ACC112 (cell line): Measurements from ENCODE around the gene CSTF1.
"Not testable (repeated sequence)": the region's sequence is repeated elsewhere in the genome, so short reads cannot be mapped to it uniquely, and the experiment has no call there.

ENCODE experiments used
- H2AFZ ChIP-seq: fragments of 200-600 bp; sonication (generic); one replicate; pipeline ENCODE4 v1.6.0; 2017; ENCODE audit warnings: antibody characterized with exemption, low read length; ENCODE audit not compliant: unreplicated experiment
- H3K27ac ChIP-seq: fragments of 200-600 bp; sonication (generic); 2 replicates; pipeline ENCODE4 v1.5.1; 2014; ENCODE audit warnings: low read depth, mild to moderate bottlenecking, antibody characterized with exemption, low read length, moderate library complexity
- H3K27me3 ChIP-seq: fragments of 200-600 bp; sonication (generic); 2 replicates; pipeline ENCODE4 v1.6.1; 2014; ENCODE audit warnings: mild to moderate bottlenecking, antibody characterized with exemption, low read length, moderate library complexity, mixed read lengths; ENCODE audit not compliant: insufficient read depth
- H3K36me3 ChIP-seq: fragments of 200-600 bp; sonication (generic); 2 replicates; pipeline ENCODE4 v1.6.1; 2016; ENCODE audit warnings: mild to moderate bottlenecking, antibody characterized with exemption, low read length, moderate library complexity, mixed read lengths; ENCODE audit not compliant: insufficient read depth
- H3K4me1 ChIP-seq: fragments of 200-600 bp; sonication (generic); one replicate; pipeline ENCODE4 v1.6.1; 2016; ENCODE audit warnings: low read length, mixed read lengths; ENCODE audit not compliant: insufficient read depth, unreplicated experiment, control insufficient read depth
- H3K4me3 ChIP-seq: fragments of 200-600 bp; sonication (generic); 2 replicates; pipeline ENCODE4 v1.5.1; 2014; ENCODE audit warnings: mild to moderate bottlenecking, low read depth, low read length
- H3K79me2 ChIP-seq: fragments of 200-600 bp; sonication (generic); one replicate; pipeline ENCODE4 v1.6.0; 2016; ENCODE audit warnings: low read length; ENCODE audit not compliant: control insufficient read depth, unreplicated experiment, insufficient read depth

Gene CSTF1

GRCh38 chr20:56405356-56405755, 12.9 kb downstream of the CSTF1 start:
- H3K4me1 ChIP-seq, H3K4me3 ChIP-seq, H3K27ac ChIP-seq, H2AFZ ChIP-seq, H3K27me3 ChIP-seq: not testable (repeated sequence)
- peaks cover 24% of the 10 kb centered on the region for H3K36me3 ChIP-seq
- H3K79me2 ChIP-seq, result peaks cover 11% of the 10 kb centered on the region

- Histone ChIP-seq H3K36me3 (peaks cover 15% of the 10 kb centered on the region), H3K4me3 (no peak overlapping the region), H3K4me1 (peaks cover 6% of the 10 kb centered on the region), H3K27ac (no peak overlapping the region), H3K79me2 (no peaks in the 10 kb centered on the region), H3K27me3 (no peaks in the 10 kb centered on the region), H2AFZ (no peak overlapping the region)
Measured at GRCh38 chr20:56406910-56407309, 14.5 kb downstream of the CSTF1 start.

DNA sequence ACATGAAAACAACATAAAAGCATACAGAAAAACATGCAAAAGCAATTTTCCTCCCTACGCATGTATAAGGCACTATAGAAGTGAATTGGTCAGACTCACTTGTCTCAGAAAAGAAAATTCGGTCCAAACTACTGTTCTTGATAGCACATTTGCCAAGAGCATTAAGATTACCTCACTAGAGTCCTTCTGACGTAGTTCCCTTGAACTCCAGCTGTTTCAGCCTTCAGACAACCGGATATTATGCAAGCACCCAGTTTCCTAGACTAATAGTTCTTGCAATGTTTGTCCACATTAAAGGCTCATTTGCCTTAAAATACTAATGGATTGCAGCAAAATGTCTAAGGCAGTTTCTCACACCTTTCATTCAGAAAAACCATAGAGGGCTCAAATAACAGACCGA, 17.1 kb downstream of the CSTF1 start:
- Histone ChIP-seq H3K4me1 (peaks cover 15% of the 10 kb centered on the region), H3K79me2 (no peaks in the 10 kb centered on the region), H3K36me3 (peaks cover 8% of the 10 kb centered on the region), H2AFZ (no peak overlapping the region), H3K4me3 (no peak overlapping the region), H3K27me3 (no peaks in the 10 kb centered on the region), H3K27ac (peak overlapping the region; percentile 30; the same call in 1 of the 2 replicates)

DNA sequence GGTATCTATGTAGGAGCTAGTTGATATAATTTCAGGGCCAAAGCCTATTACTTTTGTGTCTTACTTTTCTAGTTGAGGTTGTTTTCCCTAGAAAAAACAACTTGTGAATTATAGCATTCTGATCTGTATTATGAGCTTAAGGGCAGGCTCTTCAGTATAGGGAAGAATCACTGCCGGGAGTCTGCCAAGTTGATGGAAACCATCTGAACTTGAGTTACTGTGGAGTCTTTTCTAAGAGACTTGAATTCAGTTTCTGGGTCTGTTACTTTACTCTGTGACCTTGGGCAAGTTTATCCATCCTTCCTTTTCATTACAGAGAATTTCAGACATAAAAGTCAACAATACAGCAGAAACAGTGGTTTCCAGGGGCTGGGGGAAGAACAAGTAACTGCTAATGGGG, 17.5 kb downstream of the CSTF1 start:
- Histone ChIP-seq H3K4me3 (no peak overlapping the region), H3K27ac (peak overlapping the region; percentile 23; the same call in 1 of the 2 replicates), H3K79me2 (no peaks in the 10 kb centered on the region), H3K36me3 (peaks cover 8% of the 10 kb centered on the region), H3K4me1 (peaks cover 19% of the 10 kb centered on the region), H2AFZ (no peak overlapping the region), H3K27me3 (no peaks in the 10 kb centered on the region)

DNA sequence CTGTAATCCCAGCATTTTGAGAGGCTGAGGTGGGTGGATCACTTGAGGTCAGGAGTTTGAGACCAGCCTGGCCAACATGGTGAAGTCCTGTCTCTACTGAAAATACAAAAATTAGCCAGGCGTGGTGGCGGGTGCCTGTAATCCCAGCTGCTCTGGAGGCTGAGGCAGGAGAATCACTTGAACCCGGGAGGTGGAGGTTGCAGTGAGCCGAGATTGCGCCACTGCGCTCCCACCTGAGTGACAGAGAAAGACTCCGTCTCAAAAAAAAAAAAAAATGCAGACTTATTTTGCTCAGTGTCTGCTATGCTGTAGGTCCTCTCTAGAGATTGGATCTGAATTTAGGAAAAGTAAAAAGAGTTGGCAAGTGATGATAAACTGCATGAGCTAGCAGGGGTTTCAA, 18.8 kb downstream of the CSTF1 start:
- peaks cover 26% of the 10 kb centered on the region for H3K4me1 ChIP-seq
- H2AFZ ChIP-seq, H3K36me3 ChIP-seq, H3K79me2 ChIP-seq, H3K27me3 ChIP-seq: not testable (repeated sequence)
- peak overlapping the region; percentile 70 for H3K27ac ChIP-seq
- H3K4me3 ChIP-seq, result peak overlapping the region; percentile 70; the same call in 1 of the 2 replicates

DNA sequence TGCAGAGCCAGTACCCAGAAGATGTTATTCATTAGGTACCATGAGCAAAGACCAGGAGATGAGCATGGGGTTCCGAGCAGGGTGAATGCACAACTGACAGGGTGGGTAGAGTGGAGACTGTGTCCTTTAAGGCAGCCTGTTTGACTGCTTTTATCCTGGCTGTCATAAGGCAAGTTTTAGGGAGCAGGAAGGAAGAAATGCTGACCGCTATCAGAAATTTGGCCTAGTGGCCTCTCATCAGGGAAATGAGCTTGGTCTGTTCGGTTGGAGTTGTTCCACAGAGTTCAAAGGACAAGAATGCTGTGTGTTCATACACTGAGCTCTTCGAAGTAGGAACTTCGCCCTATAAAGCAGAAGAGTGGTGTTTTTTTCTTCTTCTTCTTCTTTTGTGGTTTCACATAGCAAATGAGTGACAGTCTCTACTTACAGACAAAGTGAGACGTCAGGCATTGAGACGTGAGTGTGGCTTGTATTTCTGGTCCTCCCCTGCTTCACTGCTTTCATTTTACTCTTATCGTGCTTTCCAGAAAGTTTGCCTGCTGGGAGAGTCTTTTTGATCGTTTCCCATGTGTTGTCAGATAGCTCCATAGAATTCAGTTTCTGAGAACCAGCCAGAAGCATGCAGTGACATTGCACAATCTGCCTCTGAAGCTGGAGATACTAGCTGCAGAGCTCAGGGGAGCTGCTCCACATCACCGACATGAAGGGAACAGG, 19.5 kb downstream of the CSTF1 start, which contains the start of gene CASS4:
TSS of gene CASS4 (plus strand) at position 502 of the 714 bp plus-strand sequence. CDS start at position 701, 199 bp downstream.
- H3K79me2 ChIP-seq, result no peaks in the 10 kb centered on the region
- peaks cover 26% of the 10 kb centered on the region for H3K4me1 ChIP-seq
- peaks cover under 1% of the 10 kb centered on the region; the same call in 1 of the 2 replicates for H3K36me3 ChIP-seq
- peak within 1 kb of the TSS; percentile 70 for H3K4me3 ChIP-seq
- H2AFZ ChIP-seq, result peak within 1 kb of the TSS; percentile 84
- H3K27ac ChIP-seq, result peak within 1 kb of the TSS; percentile 70
- H3K27me3 ChIP-seq, result no peaks in the 10 kb centered on the region

GRCh38 chr20:56412473-56412790, 20.0 kb downstream of the CSTF1 start:
- peak overlapping the region; percentile 84 for H2AFZ ChIP-seq
- peaks cover 26% of the 10 kb centered on the region for H3K4me1 ChIP-seq
- H3K4me3 ChIP-seq, result peak overlapping the region; percentile 70
- no peaks in the 10 kb centered on the region; the same call in 1 of the 2 replicates for H3K36me3 ChIP-seq
- H3K27me3 ChIP-seq, result no peaks in the 10 kb centered on the region
- no peaks in the 10 kb centered on the region for H3K79me2 ChIP-seq
- H3K27ac ChIP-seq, result peak overlapping the region; percentile 70

GRCh38 chr20:56412949-56413348, 20.5 kb downstream of the CSTF1 start:
- H3K79me2 ChIP-seq, result no peaks in the 10 kb centered on the region
- no peaks in the 10 kb centered on the region for H3K36me3 ChIP-seq
- no peaks in the 10 kb centered on the region for H3K27me3 ChIP-seq
- H2AFZ ChIP-seq, result no peak overlapping the region
- peak overlapping the region; percentile 70; the same call in 1 of the 2 replicates for H3K27ac ChIP-seq
- peaks cover 29% of the 10 kb centered on the region for H3K4me1 ChIP-seq
- no peak overlapping the region for H3K4me3 ChIP-seq

GRCh38 chr20:56414842-56415765, 22.7 kb downstream of the CSTF1 start:
- no peaks in the 10 kb centered on the region for H3K27me3 ChIP-seq
- no peak overlapping the region for H3K4me3 ChIP-seq
- no peaks in the 10 kb centered on the region for H3K36me3 ChIP-seq
- no peak overlapping the region for H2AFZ ChIP-seq
- peaks cover 43% of the 10 kb centered on the region for H3K4me1 ChIP-seq
- H3K79me2 ChIP-seq, result no peaks in the 10 kb centered on the region
- H3K27ac ChIP-seq, result peak overlapping the region; percentile 64

DNA sequence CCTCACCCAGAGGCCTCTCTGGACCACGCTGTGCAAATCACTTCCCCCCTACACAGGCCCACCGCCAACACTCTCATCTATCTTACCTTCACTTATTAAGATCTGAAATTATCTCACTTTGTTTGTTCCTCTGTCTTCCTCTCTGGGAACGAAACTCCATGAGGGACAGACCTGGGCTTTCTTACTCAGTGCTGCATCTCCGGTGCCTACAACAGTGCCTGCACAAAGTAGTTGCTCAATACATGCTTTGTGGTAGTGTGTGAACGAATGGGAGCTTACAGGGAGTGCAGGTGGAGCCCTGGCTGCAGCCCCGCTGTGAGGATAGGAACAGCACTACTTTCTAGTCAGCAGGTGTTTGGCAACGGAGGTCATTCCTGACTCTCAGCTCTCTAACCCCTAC, 25.0 kb downstream of the CSTF1 start:
- no peaks in the 10 kb centered on the region for H3K79me2 ChIP-seq
- H3K4me3 ChIP-seq, result no peak overlapping the region

More for the DNA sequence above, 25.0 kb downstream of the CSTF1 start:
- H3K27me3 ChIP-seq, result no peaks in the 10 kb centered on the region
- no peaks in the 10 kb centered on the region for H3K36me3 ChIP-seq
- H3K4me1 ChIP-seq, result peaks cover 41% of the 10 kb centered on the region
- no peak overlapping the region for H2AFZ ChIP-seq
- no peak overlapping the region for H3K27ac ChIP-seq
